Type B pancreatic cell (in vitro differentiated cells): ENCODE data around the gene PTPRK. TPM values are rescaled to one million over a fixed set of nuclear protein-coding genes. Genes with fewer than 3 reads are reported as not detected.

ENCODE experiments used
- DNase-seq: peaks from one replicate; pipeline ENCODE4 v3.0.0; 2021; ENCODE audit warnings: mixed read lengths; ENCODE audit not compliant: unreplicated experiment; ENCODE audit errors: extremely low spot score
- H3K27ac Mint-ChIP-seq: 2 replicates; pipeline ENCODE4 v1.8.0; 2021; ENCODE audit warnings: mild to moderate bottlenecking, mixed read lengths
- H3K27me3 Mint-ChIP-seq: 2 replicates; pipeline ENCODE4 v1.8.0; 2021; ENCODE audit warnings: mixed read lengths
- H3K36me3 Mint-ChIP-seq: 2 replicates; pipeline ENCODE4 v1.8.0; 2021; ENCODE audit warnings: mixed read lengths
- H3K4me1 Mint-ChIP-seq: one replicate; pipeline ENCODE4 v1.8.0; 2021; ENCODE audit warnings: mixed read lengths; ENCODE audit not compliant: unreplicated experiment
- H3K4me3 Mint-ChIP-seq: 2 replicates; pipeline ENCODE4 v1.8.0; 2021; ENCODE audit warnings: mild to moderate bottlenecking, mixed read lengths
- H3K9me3 Mint-ChIP-seq: 2 replicates; pipeline ENCODE4 v1.8.0; 2021; ENCODE audit warnings: mixed read lengths
- total RNA-seq: library from RNA; stranded (reverse); gene quantifications from 2 replicates; pipeline ENCODE4 v1.2.1, GENCODE V29; 2021; ENCODE audit warnings: low replicate concordance
- TF ChIP-seq, protein P1 (sequence below): fragments of 200-600 bp; sonication (generic); conservative IDR thresholded peaks from 2 replicates; pipeline ENCODE4 v1.5.0; 2021; ENCODE audit warnings: antibody characterized with exemption, mild to moderate bottlenecking

PTPRK gene
- total RNA-seq, 1 donor from 2014 or later, result 63.4 TPM

DNA sequence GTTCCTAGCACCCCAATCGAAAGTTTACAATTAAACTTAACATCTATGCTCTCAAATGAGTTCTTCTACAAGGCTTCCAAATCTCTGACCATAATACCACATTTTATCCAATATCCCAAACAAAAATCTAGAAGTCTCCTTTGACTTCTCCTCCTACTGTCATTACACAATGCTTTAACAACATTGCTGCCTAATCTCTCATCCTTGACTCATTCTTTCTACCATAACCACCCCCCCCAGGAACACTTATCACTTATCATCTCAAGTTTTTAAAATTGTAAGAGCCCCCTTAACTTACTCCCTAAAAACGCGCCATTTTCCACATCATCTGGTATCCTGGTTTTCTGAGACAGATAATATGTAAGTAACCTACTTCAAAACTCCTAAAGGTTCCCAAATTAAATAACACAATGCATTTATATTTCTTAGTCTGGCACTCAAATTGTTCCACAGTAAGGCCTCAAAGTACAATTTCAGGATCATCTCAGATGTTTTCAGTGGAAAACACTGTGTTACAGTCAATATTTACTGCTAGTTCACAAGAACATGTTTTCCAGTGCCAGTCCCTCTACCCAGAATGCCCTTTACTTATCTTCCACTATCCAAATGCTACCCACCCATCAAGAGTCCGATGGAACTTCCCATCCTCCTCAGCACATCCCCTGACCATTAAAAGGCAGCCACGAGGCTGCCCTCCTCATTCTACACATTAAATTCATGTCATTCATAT lies 311.4 kb downstream of the PTPRK start:
- peaks cover 4% of the 10 kb centered on the region for H3K9me3 Mint-ChIP-seq
- no peak for DNase-seq
- no peak overlapping the region for H3K4me3 Mint-ChIP-seq
- peaks cover 24% of the 10 kb centered on the region for H3K4me1 Mint-ChIP-seq
- TF ChIP-seq, protein P1, sequence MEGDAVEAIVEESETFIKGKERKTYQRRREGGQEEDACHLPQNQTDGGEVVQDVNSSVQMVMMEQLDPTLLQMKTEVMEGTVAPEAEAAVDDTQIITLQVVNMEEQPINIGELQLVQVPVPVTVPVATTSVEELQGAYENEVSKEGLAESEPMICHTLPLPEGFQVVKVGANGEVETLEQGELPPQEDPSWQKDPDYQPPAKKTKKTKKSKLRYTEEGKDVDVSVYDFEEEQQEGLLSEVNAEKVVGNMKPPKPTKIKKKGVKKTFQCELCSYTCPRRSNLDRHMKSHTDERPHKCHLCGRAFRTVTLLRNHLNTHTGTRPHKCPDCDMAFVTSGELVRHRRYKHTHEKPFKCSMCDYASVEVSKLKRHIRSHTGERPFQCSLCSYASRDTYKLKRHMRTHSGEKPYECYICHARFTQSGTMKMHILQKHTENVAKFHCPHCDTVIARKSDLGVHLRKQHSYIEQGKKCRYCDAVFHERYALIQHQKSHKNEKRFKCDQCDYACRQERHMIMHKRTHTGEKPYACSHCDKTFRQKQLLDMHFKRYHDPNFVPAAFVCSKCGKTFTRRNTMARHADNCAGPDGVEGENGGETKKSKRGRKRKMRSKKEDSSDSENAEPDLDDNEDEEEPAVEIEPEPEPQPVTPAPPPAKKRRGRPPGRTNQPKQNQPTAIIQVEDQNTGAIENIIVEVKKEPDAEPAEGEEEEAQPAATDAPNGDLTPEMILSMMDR, result no peak
- H3K27ac Mint-ChIP-seq, result no peak overlapping the region
- H3K27me3 Mint-ChIP-seq, result no peaks in the 10 kb centered on the region
- H3K36me3 Mint-ChIP-seq, result peaks cover 17% of the 10 kb centered on the region

DNA sequence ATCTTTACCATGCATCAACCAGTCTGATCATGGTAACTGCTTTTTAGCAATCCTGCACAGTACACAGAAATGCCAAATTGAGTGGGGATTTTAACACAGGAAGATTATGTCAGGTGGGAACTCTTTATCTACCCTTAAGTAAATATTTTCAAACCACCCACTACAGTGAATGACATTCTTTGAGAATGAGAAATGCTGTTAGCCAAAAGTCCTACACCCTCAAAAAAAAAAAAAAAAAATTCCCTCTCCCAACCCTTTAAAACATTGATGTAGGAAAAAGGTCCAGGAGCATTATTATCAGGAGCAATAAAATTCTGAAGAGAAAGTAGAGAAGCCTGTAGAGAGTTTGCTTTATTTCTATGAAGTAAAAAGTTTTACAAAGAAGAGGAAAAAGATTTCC lies 312.3 kb downstream of the PTPRK start:
- no peak overlapping the region for H3K4me3 Mint-ChIP-seq
- DNase-seq, result no peak
- peaks cover 24% of the 10 kb centered on the region for H3K4me1 Mint-ChIP-seq
- no peaks in the 10 kb centered on the region for H3K27me3 Mint-ChIP-seq
- peaks cover 7% of the 10 kb centered on the region for H3K9me3 Mint-ChIP-seq
- TF ChIP-seq, protein P1, result no peak
- H3K27ac Mint-ChIP-seq, result no peak overlapping the region
- H3K36me3 Mint-ChIP-seq, result peaks cover 18% of the 10 kb centered on the region

DNA sequence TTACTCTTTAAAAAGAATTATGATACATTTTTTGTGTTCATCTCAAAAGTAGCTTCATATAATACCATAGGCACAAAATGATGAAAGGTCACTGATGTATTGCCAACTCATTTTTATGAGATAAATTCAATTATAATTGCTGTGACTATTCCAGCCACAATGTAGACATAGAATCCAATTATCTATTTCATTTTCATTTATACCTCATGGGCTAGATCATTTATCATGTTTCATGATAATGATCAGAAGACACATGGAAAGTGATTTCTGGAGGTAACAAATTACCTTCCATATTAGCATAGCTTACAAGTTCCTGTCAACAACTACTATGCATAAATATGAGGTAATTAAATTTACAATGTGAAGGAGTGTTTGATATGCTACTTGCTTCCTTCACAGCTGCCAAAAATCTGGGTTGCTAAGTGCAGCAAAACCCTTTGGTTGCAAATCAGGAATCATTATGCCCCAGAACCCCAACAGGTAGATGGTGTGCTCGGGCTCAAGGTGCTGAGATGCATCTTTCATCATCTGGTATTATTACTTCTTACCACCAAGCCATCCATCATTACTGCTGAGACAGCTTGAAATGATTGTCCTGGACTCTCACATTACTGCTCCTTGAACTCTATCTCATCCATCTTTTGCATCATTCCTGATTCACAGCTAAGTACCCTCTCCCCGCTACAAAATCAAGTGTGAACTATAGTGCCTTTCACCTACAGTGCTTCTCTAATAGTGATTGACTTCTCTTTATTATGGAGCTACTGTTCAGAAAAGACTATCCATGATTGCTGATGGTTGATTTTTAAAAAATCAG lies 313.6 kb downstream of the PTPRK start:
- no peak overlapping the region for H3K4me3 Mint-ChIP-seq
- peaks cover 18% of the 10 kb centered on the region for H3K36me3 Mint-ChIP-seq
- H3K9me3 Mint-ChIP-seq, result peaks cover 10% of the 10 kb centered on the region
- TF ChIP-seq, protein P1, result no peak
- H3K4me1 Mint-ChIP-seq, result peaks cover 24% of the 10 kb centered on the region
- H3K27me3 Mint-ChIP-seq, result no peaks in the 10 kb centered on the region
- no peak overlapping the region for H3K27ac Mint-ChIP-seq
- DNase-seq, result no peak

DNA sequence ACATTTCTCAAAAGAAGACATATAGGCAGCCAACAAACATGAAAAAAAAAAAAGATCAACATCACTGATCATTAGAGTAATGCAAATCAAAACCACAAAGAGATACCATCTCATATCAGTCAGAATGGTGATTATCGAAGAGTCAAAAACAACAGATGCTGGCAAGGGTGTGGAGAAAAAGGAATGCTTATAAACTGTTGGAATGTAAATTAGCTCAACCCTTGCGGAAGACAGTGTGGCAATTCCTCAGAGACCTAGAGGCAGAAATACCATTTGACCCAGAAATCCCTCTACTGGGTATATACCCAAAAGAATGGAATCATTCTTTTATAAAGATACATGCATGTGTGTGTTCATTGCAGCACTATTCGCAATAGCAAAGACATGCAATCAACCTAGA lies 315.8 kb downstream of the PTPRK start:
- DNase-seq, result no peak
- TF ChIP-seq, protein P1, result no peak
- Mint-ChIP-seq H3K27me3 (no peaks in the 10 kb centered on the region), H3K9me3 (peaks cover 10% of the 10 kb centered on the region), H3K4me1 (peaks cover 16% of the 10 kb centered on the region), H3K27ac (no peak overlapping the region), H3K36me3 (peaks cover 15% of the 10 kb centered on the region), H3K4me3 (no peak overlapping the region)

DNA sequence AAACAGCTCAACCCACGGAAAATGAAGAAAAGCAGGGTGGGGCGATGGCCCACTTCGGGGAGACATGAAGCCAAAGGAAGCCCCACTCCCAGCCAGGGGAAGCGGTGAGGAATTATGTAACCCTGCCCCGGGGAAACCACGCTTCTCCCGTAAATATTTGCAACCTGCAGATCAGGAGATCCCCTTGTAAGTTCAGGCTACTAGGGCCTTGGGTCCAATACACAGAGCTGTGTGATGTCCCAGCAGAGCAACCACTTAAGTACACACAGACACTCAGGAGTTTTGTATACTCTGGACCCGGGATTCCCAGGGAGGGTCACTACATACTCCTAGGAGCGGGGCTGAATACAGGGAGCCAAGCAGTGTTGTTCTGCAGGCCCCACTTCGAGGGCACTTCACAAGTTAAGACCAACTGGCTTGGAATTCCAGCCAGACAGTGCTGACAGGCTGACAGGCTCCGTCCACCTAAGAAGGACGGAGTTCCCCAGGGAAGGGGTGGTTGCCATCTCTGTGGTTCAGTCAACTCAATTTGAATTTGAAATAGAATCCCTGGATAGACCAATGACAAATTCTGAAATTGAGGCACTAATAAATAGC lies 318.1 kb downstream of the PTPRK start:
- DNase-seq, result no peak
- Mint-ChIP-seq H3K4me1 (peaks cover 3% of the 10 kb centered on the region), H3K36me3 (peaks cover 13% of the 10 kb centered on the region), H3K27ac (no peak overlapping the region), H3K9me3 (peaks cover 10% of the 10 kb centered on the region), H3K4me3 (no peak overlapping the region), H3K27me3 (no peaks in the 10 kb centered on the region)
- TF ChIP-seq, protein P1, result no peak
